ENCODE measurements around the gene WFIKKN1. TPM values are rescaled to one million over a fixed set of nuclear protein-coding genes. Genes with fewer than 3 reads are reported as not detected.

The WFIKKN1 gene
- total RNA-seq, 1 experiment from 2014 or later: 0.47 TPM

DNA sequence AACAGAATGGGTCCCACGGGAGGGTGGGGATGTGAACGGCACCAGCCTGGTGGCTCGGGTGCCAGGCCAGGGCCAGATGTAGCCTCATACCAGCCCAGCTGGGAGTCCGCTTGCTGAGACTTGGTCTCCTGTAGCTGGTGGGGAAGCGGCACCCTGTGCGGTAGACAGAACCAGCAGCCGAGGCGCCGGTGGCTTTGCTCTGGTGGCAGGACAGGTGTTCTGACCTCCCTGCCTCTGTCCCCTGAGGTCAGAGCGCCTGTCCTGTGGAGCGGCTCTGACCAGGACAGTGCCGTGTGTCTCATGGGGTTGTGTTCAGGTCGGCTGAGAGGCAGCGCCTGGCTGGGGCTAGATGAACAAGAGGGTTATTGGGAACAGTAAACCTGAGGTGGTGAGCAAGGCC, 20.8 kb upstream of the WFIKKN1 start (continued):
- no peak for TF ChIP-seq TCF7L2 (IDR thresholded peaks at IDR 0.05; ENCODE audit: borderline replicate concordance, extremely low read depth, insufficient read depth, insufficient read length)
- no peak for TF ChIP-seq POLR2A (IDR thresholded peaks at IDR 0.05; ENCODE audit: borderline replicate concordance, extremely low read depth, insufficient read depth, insufficient read length)
- TF ChIP-seq MAX (IDR thresholded peaks at IDR 0.05): no peak
- no peak for TF ChIP-seq ZBTB33 (IDR thresholded peaks at IDR 0.05; ENCODE audit: extremely low read depth, insufficient replicate concordance, low read length)
- TF ChIP-seq, protein P1, sequence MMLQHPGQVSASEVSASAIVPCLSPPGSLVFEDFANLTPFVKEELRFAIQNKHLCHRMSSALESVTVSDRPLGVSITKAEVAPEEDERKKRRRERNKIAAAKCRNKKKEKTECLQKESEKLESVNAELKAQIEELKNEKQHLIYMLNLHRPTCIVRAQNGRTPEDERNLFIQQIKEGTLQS (IDR thresholded peaks at IDR 0.05): no peak
- TF ChIP-seq ELF1 (IDR thresholded peaks at IDR 0.05; ENCODE audit: borderline replicate concordance, low read depth): no peak
- no peak for TF ChIP-seq CTCF (IDR thresholded peaks at IDR 0.05 in 2 of 3, conservative IDR thresholded peaks at IDR 0.05 in 1 of 3; ENCODE audit: borderline replicate concordance in 1 of 3, insufficient read depth in 1 of 3, low read depth in 2 of 3, low read length in 2 of 3)

DNA sequence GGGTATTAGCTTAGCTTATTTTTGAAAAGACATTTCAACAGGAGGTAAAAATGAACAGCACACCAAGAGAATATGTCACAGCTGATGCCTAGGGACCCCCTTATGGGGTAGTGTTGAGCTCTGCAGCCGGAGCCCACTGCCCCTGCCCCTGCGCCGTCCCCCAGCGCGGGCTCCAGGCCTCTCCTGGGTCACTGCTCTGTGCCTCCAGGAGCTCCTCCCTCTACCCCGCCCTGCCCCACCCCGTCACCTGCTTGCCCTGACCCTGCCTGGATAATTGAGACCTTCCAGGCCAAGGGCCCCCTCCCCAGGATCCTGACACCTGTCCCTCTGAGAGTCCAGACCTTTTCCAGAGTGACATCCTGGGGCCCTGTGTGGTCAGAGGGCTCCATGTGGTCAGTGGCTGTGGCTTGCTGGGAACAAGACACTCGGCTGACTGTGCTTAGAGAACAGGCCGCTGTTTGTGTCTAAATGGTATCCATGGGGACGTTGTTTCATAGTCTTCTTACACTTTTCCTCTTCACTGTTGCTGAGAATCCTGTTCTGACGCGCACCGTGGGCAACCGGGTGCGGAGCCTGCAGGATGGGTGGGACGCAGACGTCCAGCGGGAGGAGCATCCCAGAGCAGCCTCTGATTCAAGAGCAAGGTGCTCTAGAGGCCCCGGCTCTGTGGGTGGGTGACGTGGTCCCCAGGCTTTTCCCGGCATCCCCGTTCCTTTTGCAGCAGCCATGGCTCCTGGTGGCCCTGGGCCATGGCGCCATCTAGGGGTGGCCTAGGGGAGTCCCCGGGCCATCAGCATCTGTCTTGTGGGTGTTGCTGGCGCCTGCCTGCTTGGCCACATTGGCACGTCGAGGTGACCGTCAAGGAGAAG, 20.0 kb upstream of the WFIKKN1 start:
- DNase-seq (ENCODE audit: low read depth, low spot score): no peak
- TF ChIP-seq EZH2phosphoT487 (IDR thresholded peaks at IDR 0.05; ENCODE audit: borderline replicate concordance) (no peak), YY1 (IDR thresholded peaks at IDR 0.05; ENCODE audit: extremely low read depth, insufficient replicate concordance, low read depth, low read length) (no peak), SIN3A (IDR thresholded peaks at IDR 0.05; ENCODE audit: low read depth) (no peak), MAX (IDR thresholded peaks at IDR 0.05) (no peak), RAD21 (IDR thresholded peaks at IDR 0.05; ENCODE audit: low read depth) (peak; percentile 46), TCF7L2 (IDR thresholded peaks at IDR 0.05; ENCODE audit: borderline replicate concordance, extremely low read depth, insufficient read depth, insufficient read length) (no peak), ZNF274 (IDR thresholded peaks at IDR 0.05; ENCODE audit: low read depth, low read length) (no peak), CTCF (IDR thresholded peaks at IDR 0.05 in 2 of 3, conservative IDR thresholded peaks at IDR 0.05 in 1 of 3; ENCODE audit: borderline replicate concordance in 1 of 3, insufficient read depth in 1 of 3, low read depth in 2 of 3, low read length in 2 of 3) (peak; percentile 14 to 65 (median 50); a peak in 5 of 6 replicates), FOSL1 (IDR thresholded peaks at IDR 0.05; ENCODE audit: low read depth) (no peak), ELF1 (IDR thresholded peaks at IDR 0.05; ENCODE audit: borderline replicate concordance, low read depth) (no peak)
- TF ChIP-seq, protein P1 (IDR thresholded peaks at IDR 0.05): no peak

More for the DNA sequence above, 20.0 kb upstream of the WFIKKN1 start:
- H4K20me1 ChIP-seq (ENCODE audit: insufficient read depth): no peaks in the 10 kb centered on the region
- RAD21 ChIA-PET (ENCODE audit: low non-redundant PET in 1 of 2, low total read pairs in 2 of 2, uncharacterized antibody in 2 of 2, unreplicated experiment in 2 of 2): no interaction called here
- BruUV-seq (replicated peaks): no TSS peak
- H3K4me2 ChIP-seq (ENCODE audit: low read length): no peak overlapping the region
- peak; percentile 81 for ATAC-seq
- no peaks in the 10 kb centered on the region for H3K4me1 ChIP-seq (ENCODE audit: control insufficient read depth in 1 of 2, insufficient read depth in 2 of 2, low read length in 2 of 2)
- H3K9ac ChIP-seq (ENCODE audit: low read length): no peak overlapping the region
- H3K27me3 ChIP-seq (ENCODE audit: insufficient read depth, low read length): no peaks in the 10 kb centered on the region
- H2AFZ ChIP-seq (ENCODE audit: low read depth, low read length, poor library complexity, severe bottlenecking): no peak overlapping the region
- H3K79me2 ChIP-seq (ENCODE audit: insufficient read depth, low read length): peaks cover 6% of the 10 kb centered on the region; the same call in 1 of the 2 replicates
- intact Hi-C loops (cut with micrococcal nuclease): no loop called here
- POLR2A ChIA-PET: no interaction called here
- H3K36me3 ChIP-seq (ENCODE audit: control insufficient read depth in 1 of 2, insufficient read depth in 2 of 2, low read length in 2 of 2): no peaks in the 10 kb centered on the region
- CTCF ChIA-PET: no interaction called here
- H3K9me3 ChIP-seq (ENCODE audit: control insufficient read depth in 1 of 2, insufficient read depth in 1 of 2, low read depth in 1 of 2, low read length in 2 of 2): no peaks in the 10 kb centered on the region
- no peaks in the 10 kb centered on the region for H3K9me2 ChIP-seq (ENCODE audit: insufficient read depth)
- H3K4me3 ChIP-seq (replicated peaks in 1 of 2; ENCODE audit: low read depth in 1 of 2, low read length in 2 of 2): no peak overlapping the region
- no peak overlapping the region for H3K27ac ChIP-seq (ENCODE audit: low read depth, low read length)
